NCI-H187 (cell line): ENCODE measurements around the gene UMAD1.

Source experiments
- DNase-seq, 2 experiments: peaks; one replicate each; lab custom pipeline; 2025; lab: John Stamatoyannopoulos, UW

UMAD1 gene

DNA sequence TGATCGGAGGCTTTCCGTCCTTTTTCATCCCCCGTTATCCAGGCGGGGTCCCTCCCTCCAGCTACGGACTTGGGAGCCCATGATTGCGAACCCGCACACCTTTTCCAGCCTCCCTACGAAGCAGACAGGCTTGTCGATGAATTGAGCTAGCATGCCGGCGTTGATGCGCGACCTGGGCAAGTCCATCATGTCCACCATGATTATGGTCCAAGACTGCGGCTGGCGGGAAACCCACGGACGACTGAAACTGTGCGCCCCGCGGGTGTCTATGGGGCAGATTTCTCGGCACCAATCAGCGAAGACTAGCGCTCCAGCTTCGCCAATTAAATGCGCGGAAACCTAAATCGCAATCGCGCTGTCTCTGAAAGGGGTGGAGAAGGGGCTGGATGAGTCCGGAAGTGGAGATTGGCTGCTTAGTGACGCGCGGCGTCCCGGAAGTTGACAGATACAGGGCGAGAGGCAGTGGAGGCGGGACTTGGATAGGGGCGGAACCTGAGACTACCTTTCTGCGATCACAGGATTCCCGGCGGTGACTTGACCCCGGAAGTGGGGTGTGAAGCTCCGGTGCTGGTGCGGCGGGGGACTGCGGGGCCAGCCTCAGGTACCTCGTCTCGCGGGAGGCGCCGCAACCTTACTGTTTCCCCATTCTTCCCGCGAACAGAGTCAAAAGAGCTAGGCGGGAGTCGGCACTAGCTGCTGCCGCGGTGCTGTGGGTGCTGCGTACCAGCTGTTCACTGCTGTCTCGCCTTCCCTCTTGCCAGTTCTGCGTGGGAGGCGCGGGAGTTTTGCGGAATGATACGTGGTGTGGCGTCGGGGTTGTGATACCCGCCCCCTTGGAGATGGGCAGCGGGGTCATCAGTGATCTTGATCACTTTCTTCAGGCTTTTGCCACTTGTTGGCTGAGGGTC lies at the start of gene UMAD1:
Gene UMAD1, plus strand, starts transcription at position 532 of the 908 bp plus-strand sequence. CDS start 32,620 bp downstream, outside the sequence.
- DNase-seq: peak; percentile 92 to 98

DNA sequence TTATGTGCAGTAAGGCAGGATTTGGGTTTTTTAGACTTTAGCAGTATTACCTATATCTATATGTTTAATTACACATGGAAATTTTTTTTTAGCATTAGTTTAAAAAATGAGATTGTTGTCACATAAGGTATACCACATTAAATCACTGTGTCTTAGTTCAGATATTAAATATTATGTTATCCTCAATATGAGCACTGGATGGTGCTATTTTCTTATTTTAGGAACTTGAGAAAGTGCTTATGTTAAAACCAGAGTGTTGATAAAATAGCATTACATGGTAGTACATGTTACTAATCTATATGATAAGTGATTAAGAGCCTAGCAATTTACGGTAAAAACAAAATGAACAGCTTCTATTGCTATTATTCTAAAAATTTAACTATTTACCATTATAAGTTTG lies 45.1 kb upstream of the UMAD1 start:
- DNase-seq: no peak

DNA sequence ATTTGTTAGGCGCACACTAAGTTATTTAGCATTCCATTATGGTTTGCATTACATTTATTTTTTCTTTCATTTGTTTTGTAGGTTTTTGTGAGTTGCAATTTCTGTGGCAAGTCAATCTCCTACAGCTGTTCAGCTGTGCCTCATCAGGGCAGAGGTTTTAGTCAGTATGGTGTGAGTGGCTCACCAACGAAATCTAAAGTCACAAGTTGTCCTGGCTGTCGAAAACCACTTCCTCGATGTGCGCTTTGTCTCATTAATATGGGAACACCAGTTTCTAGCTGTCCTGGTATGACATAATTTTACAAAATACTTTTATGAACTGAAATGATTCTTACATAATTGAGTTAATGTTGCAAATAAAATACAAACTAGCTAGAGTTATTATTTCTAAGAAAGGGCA lies 44.4 kb upstream of the UMAD1 start:
- DNase-seq: no peak

DNA sequence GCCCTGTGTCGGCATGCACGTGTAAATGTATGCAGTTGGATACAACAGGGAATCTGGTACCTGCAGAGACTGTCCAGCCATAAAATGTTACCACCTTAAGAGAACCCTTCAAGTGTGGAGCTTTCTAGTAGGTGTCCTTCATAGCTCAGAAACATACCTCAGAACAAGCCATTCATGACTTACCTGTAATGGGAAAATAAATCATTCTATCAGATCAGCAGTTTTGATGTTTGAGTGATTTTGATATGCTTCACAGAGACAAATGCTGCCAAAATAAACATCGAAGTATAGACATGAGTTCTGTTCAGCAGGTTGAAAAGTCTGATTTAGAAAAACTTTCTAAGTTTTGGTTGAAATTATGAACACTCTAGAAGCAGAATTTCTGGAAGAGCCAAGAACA lies 33.5 kb upstream of the UMAD1 start:
- DNase-seq: no peak

DNA sequence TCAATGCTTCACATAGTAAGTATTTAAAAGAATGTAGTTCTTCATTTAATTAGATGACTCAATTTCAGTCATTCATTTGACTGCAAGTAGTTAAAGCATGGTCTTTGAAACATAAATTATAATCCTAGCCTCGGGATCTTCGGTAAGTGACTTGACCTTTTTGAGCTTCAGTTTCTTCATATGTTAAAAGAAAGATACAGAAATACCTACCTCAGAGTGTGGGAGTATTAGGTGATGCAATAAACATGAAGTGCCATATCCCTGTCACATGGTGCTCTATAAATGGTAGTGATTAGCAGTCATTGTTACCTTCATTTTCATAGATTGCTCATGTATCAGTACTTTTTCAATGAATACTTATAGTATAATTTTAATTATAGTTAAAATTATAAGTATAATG lies 31.2 kb upstream of the UMAD1 start:
- no peak for DNase-seq

DNA sequence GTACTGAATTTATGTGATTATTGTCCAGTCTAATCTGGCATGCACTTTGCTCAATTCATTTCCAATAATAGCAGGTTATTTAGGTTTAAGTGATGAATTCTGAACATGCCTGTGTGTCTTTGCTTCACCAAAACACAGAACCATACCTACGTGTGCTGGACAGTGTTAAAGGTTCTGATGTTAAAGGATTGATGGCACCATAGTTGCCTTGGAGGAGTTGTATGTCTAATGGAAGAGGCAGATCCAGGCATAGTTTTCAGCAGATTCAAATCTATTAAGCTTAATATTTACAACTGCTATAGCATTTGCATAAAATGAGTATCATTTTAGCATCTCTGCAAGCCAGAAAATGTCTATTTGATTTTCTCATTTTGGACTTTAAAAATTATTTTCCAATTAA lies 28.0 kb upstream of the UMAD1 start:
- DNase-seq: no peak

DNA sequence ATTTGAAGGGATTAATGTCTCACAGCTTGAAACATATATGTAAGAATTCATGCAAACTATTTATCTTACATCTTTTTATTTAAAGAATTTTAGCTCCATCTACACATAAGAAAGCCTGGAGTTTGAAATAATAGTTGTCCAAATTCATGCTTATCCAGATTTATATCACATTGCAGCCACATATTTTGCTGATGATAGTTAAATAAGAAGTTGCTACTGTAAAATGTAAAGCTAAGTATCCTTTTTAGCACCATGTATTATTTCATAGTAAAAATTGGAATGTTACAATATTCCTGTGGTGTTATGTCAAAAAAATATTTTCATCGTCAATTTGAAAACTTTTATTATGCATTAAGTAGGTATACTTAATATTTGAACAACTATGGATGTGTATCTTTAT lies 27.3 kb upstream of the UMAD1 start:
- DNase-seq: no peak

DNA sequence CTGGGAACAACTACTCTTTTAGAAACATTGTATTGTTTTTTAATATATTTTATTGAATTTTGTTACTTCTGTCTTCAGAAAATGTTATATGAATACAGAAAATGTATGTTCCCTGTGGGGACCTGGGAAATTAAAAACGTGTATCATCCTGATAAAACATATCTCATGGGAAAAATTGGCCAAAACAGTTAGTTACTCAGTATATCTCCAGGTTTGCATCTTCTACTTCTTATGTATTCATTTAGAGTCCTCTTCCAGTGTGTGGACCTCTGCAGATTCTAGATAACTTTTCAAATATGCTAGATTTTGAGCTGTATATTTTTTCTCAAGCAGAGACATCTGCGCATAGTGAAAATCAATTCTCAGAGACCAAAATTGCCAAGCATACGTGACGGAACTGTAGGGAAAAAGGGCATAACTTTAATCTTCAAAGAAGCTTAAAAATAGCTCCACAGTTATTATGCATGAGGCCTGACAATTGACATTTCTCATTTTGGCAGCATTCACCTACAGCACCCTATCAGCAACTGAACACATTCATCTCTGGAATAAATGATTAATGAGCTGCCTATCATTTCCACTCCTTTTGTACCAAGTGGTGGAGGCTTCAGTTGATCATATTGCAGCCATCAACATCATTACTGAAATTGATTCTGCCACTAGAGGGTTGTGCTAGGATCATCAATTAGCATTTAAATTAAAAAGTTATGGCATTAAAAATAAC lies 26.4 kb upstream of the UMAD1 start:
- DNase-seq: no peak

DNA sequence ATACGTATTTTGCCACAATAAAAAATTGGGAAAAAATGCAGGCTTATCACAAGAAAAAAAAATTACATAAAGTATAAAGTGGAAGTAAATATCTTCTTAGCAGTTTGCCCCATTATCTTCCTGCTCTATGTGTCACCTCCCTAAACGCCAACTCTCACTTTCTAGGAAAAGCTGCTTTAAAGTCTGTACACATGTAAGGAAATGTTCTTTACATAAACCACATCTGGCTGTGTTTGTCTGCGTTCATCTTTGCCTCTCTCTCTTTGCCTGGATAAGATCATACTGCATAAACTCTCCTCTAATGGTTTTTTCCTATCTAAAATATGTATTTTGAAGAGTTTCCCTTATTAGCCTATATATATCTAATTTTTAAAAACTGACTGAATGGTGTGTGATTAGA lies 23.0 kb upstream of the UMAD1 start:
- no peak for DNase-seq

DNA sequence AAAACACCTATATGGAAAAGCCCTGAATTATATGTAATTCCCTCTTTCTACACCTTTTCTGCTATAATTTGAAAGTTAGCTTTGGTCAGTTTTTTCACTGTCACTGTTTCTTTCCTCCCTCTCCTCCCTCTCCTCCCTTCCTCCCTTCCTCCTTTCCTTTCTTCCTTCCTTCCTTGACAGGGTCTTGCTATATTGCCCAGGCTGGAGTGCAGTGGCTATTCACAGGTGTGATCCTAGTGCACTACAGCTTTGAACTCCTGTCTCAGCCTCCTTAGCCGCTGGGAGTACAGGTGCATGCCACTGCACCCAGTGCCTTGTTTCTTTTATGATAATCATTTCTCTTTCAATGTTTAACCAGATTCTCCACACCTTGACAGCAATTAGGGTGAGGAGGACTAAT lies 22.1 kb upstream of the UMAD1 start:
- no peak for DNase-seq

DNA sequence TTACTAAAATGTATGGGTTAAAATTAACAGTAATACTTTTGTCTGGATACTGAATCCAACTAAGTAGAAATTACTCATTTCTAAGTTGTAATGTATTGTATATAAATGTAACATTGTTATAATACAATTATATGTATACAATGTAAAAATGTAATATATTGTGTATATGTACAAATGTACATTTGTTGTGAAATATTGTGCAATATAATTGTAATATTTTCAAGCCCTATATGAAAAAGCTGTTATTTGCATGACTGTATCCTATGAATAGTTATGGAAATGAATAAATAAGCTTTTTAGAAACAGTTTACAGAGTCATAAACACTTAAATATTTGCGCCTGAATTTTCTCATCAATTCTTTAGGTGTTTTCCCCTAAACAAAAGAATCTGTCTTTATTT lies 20.3 kb upstream of the UMAD1 start:
- no peak for DNase-seq

DNA sequence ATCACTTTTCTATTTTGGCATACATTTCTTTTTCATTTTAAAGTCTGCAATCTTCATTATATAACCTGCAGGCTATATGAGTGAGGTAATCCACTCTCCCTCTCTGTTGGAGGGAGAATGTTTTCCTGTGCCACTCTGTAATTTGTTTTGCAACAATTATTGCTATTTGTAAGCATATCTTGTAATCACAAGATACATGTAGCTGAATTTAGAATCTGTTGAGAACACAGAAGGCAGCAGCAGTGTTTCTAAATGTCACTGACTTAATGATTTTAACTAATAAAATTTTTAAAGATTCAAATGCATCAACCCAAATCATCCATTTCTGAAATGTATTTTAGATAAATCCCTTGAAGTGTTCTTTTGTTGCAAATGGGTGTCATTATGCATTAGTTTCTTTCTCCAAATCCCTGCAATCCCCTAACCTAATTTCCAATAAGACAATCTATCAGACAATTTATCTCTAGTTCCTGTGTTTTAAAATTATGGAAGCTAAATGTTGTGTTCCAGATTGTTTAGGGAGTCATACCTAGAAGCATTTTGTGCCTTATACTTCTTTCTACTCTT lies 19.8 kb upstream of the UMAD1 start:
- no peak for DNase-seq

DNA sequence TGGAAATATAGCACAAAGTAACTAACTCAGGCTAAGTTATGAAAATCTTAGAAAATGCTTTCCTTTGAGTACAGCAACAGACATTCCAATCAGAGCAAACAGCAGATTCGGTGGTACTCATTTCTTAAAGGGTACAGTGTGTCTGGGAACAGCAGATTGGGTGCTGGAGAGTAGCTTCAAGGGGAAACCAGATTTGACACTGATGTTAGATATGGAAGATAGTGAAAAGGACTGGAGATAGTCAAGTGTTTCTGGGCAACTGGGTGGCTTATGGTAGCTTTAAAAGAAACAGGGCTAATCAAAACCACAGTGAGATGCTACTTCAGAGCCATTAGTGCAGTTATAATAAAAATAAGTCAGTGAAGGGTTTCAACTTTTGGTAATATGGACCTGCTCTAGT lies 12.1 kb upstream of the UMAD1 start:
- DNase-seq: no peak

DNA sequence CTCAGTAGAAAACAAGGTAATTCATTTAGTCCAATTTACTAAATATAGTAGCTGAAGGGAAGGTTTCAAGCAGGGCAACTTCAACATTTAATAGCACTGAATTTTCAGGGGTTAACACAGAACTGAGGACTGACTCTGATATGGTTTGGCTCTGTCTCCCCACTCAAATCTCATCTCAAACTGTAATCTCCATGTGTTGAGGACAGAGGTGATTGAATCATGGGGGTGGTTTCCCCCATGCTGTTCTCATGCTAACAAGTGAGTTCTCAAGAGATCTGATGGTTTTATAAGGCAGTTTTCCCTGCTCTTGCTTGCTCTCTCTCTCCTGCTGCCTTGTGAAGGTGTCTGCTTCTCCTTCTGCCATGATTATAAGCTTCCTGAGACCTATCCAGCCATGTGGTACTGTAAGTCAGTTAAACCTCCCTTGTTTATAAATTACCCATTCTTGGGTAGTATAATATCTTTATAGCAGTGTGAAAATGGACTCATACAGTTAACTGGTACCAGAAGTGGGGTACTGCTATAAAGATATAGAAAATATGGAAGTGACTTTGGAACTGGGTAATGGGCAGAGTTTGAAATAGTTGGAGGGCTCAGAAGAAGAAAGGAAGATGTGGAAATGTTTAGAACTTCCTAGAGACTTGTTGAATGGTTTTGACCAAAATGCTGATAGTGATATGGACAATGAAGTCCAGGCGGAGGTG lies 9.8 kb upstream of the UMAD1 start:
- no peak for DNase-seq

DNA sequence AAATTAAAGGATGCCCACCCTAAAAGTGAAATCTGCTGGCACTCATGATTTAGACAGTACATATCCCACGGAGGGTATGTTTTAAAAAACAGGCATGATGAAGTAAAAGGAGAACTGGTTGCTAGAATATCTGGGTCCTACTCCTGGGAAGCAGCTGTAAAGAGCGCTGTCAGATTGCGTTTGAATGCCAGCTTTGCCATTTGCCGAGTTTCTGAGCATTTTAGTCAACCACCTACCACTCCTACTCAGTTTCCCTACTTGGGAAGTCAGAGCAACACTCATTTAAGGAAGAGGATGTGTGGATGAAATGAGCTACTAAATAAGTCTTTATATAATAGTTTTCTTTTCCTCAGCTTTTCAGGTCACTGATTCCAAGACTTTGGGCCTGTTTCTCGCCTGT lies 1.1 kb upstream of the UMAD1 start:
- no peak for DNase-seq

DNA sequence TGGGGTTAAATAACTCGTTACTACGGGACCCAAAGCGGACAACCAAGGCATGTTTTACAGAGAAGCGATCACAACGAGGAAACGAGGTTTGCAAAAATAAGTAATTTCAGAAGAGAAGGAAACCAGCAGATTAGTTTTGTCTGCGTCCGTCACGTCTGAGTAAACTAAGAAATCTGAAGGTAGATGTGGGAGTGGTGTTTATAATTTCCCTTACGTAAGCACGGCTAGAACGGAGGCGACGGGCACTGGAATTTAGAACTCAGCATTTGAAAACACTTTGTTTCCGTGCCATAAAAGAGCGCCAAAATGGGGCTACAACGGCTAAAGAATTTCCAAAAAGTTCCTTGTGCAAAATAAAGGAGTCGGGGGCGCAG lies 718 bp upstream of the UMAD1 start:
- DNase-seq: peak in 1 of 2 experiments; percentile 43

DNA sequence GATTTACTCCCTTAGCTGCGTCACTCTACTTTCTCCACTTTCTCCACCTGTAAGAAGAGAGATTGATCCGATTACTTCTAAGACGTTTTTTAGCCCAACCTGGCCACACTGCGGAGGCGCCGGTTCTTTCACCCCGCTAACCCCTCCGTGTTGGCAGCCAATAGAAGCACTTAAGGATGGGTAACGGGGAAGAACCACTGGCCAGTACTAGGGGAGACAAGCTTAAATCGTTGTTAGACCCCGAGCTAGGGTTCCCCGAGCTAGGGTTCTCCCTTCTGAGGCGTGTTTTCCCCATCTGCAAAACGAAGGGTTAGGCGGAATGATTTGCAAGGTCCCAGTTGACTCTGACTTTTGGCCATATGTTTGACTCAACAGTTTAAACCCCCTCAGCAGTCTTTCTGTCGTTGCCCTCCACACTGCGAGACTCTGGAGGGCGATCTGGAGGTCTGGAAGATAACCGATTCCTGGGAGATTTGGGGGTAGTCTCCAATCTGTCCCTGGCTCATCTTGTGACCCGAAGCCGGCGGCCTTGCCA lies 644 bp downstream of the UMAD1 start:
- no peak for DNase-seq

DNA sequence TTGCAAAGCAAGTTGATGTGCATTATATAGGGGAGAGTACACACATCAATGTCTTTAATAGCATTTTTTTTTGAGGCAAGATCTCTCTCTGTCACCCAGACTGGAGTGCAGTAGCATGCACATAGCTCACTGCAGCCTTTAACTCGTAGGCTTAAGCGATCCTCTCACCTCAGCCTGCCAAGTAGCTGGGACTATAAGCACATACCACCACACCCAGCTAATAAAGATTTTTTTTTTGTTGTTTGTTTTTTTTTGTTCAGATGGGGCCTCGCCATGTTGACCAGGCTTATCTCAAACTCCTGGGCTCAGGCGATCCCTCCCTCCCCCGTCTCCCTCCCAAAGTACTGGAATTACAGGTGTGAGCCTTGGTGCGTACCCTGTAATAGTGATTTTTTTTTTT lies 1.5 kb downstream of the UMAD1 start:
- DNase-seq: no peak

DNA sequence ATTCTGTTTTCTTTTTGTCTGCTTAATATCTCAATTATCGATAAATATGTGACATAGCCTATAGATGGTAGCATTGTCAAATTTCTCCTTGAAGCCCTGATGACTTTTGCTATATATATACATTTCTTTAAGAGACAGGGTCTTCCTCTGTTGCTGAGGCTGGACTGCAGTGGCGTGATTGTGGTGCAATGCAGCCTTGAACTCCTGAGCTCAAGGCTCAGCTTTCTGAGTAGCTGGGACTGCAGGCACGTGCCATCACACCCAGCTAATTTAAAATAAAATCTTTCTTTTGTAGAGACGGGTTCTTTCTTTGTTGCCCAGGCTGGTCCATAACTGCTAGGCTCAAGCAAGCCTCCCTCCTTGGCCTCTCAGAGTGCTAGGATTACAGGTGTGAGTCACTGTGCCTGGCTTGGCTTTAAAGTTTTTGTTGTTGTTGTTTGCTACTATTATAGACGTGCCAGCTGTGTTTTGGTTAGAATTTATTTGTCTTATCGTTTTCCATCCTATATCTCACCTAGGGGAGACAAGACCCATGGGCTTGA lies 7.0 kb downstream of the UMAD1 start:
- no peak for DNase-seq

DNA sequence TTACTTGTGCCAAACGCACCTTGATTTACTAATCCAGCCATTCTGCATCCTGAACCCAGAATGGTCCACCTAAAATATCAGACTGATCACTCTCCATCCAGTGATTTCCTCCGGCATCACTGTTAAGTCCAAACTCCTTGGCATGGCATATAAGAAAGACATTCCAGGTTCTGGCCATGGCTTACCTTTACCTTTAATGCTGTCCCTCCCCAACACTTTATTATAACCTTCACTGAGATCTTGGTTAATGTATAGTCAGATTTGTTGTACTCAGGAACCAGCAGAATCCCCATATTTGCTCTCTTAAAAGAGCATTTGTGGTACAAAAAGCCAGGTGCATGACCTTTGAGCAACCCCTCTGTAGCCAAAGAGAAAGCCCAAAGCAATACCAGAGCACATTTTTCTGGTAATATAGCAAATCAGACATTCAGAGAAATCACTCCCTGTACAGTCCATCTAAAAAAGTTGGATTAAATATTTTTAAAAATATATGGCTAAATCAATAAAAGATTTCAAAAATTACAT lies 10.2 kb downstream of the UMAD1 start:
- DNase-seq: no peak

DNA sequence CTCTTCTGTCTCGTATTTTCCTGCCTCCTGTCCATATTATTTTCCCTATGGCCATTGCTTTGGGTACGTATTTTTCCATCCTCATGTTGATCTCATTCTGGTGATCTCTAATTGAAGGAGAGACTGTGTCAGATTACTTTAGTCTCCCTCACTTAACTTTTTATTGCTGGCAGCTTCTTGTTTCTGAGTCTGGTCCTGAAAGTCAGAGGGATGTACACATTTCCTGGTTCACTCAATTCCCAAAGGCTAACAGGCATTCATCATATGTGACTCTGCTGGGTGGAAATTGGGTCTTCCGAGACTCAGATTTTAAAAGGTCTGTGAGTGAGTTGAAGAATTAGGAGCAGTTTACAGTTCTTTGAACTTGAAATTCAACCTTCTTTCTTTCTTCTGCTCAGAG lies 10.9 kb downstream of the UMAD1 start:
- DNase-seq: no peak
